ENCODE measurements around the gene RPS19.

GRCh38 chr19:41850381-41850780 is 9.7 kb upstream of the RPS19 start:
- TF ChIP-seq POLR2A (IDR thresholded peaks at IDR 0.05) (no peak), CTCF (IDR thresholded peaks at IDR 0.05 in 4 of 5, conservative IDR thresholded peaks at IDR 0.05 in 1 of 5) (no peak)

Data from gastrocnemius medialis (tissue), 4 donors.